ENCODE measurements around the gene TANC1.

TANC1 gene

GRCh38 chr2:158968396-158969161, at the start of gene TANC1:
Gene TANC1 (plus strand): TSS chr2:158968640. CDS start chr2:159065911, 97,271 bp downstream.
- peak; percentile 77 for DNase-seq

GRCh38 chr2:158921599-158922408, 46.6 kb upstream of the TANC1 start:
- no peak for DNase-seq

- no peak for DNase-seq
Measured at GRCh38 chr2:158922601-158923000, 45.8 kb upstream of the TANC1 start.

GRCh38 chr2:158923180-158923594, 45.3 kb upstream of the TANC1 start:
- DNase-seq: no peak

- DNase-seq: no peak
Measured at GRCh38 chr2:158923641-158924040, 44.8 kb upstream of the TANC1 start.

GRCh38 chr2:158926478-158926948, 41.9 kb upstream of the TANC1 start:
- no peak for DNase-seq

GRCh38 chr2:158928515-158928914, 39.9 kb upstream of the TANC1 start:
- DNase-seq: no peak

GRCh38 chr2:158928965-158929364, 39.5 kb upstream of the TANC1 start:
- DNase-seq: no peak

- DNase-seq: no peak
Measured at GRCh38 chr2:158931572-158931971, 36.9 kb upstream of the TANC1 start.

- DNase-seq: no peak
Measured at GRCh38 chr2:158932131-158932645, 36.3 kb upstream of the TANC1 start.

GRCh38 chr2:158934170-158934569, 34.3 kb upstream of the TANC1 start:
- DNase-seq: no peak

- no peak for DNase-seq
Measured at GRCh38 chr2:158935617-158936016, 32.8 kb upstream of the TANC1 start.

GRCh38 chr2:158936978-158937377, 31.5 kb upstream of the TANC1 start:
- DNase-seq: no peak

- DNase-seq: no peak
Measured at GRCh38 chr2:158940356-158940755, 28.1 kb upstream of the TANC1 start.

GRCh38 chr2:158943973-158944372, 24.5 kb upstream of the TANC1 start:
- no peak for DNase-seq

GRCh38 chr2:158948964-158949699, 19.3 kb upstream of the TANC1 start:
- DNase-seq: no peak

GRCh38 chr2:158953454-158953853, 15.0 kb upstream of the TANC1 start:
- no peak for DNase-seq

- peak; percentile 59 for DNase-seq
Measured at GRCh38 chr2:158953926-158954763, 14.3 kb upstream of the TANC1 start.

GRCh38 chr2:158955842-158956365, 12.5 kb upstream of the TANC1 start:
- DNase-seq: no peak

GRCh38 chr2:158958365-158958764, 10.1 kb upstream of the TANC1 start:
- no peak for DNase-seq

GRCh38 chr2:158960193-158960592, 8.2 kb upstream of the TANC1 start:
- DNase-seq: no peak

GRCh38 chr2:158962074-158962473, 6.4 kb upstream of the TANC1 start:
- no peak for DNase-seq

Data from stimulated activated CD8-positive, alpha-beta memory T cell treated with anti-CD3 and anti-CD28 coated beads, Interleukin-4, amount 100 ng/mL, for 48 hours (primary cell).